HG02885 (cell line): ENCODE data around the gene WDR88.

ENCODE experiments used
- ATAC-seq: cut with Tn5 transposase; IDR thresholded peaks from one replicate; pipeline ENCODE4 v1.9.1; 2021; ENCODE audit warnings: mild to moderate bottlenecking; ENCODE audit not compliant: unreplicated experiment, poor library complexity

Gene WDR88, protein sequence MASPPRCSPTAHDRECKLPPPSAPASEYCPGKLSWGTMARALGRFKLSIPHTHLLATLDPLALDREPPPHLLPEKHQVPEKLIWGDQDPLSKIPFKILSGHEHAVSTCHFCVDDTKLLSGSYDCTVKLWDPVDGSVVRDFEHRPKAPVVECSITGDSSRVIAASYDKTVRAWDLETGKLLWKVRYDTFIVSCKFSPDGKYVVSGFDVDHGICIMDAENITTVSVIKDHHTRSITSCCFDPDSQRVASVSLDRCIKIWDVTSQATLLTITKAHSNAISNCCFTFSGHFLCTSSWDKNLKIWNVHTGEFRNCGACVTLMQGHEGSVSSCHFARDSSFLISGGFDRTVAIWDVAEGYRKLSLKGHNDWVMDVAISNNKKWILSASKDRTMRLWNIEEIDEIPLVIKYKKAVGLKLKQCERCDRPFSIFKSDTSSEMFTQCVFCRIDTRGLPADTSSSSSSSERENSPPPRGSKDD

DNA sequence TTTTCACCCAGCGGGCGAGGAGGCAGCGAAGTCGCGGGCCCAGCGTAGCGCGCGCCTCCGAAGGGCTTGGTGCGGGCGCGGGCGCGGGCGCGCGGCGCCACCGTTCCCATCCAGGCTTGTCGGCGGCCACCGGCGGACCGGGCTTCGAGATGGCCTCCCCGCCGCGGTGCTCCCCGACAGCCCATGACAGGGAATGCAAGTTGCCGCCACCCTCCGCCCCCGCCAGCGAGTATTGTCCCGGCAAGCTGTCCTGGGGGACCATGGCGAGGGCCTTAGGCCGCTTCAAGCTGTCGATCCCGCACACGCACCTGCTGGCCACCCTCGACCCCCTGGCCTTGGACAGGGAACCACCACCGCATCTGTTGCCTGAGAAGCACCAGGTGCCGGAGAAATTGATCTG lies at the start of gene WDR88:
Gene WDR88 (plus strand): TSS at position 94 of the 400 bp plus-strand sequence. CDS start 56 bp downstream, at position 150.
- ATAC-seq = no peak

DNA sequence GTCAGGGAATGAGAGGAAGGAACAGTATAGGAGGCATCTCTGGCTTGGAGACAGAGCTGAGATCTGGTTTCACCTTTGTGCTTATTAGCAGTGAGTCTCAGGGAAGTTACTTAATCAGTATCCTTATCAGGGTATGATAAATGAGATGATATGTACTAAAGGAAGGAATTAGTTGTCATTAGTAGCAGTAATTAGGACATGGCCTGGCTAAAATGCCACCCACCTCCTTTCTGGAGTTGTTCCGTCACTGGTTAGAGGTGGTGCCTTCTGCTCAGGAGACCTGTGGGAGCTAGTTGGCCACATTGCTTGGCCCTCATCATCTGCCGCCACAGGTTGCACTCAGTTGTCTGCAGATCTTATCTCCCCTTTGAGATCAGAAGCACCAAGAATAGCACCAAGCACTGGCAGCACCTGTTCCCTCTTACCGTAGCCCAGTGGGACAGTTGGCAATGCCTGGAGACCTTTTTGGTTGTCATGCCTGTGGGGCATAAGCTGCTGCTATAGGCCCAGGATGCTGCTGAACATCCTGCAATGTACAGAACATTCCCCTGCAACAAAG lies 46.3 kb upstream of the WDR88 start:
- ATAC-seq = no peak

DNA sequence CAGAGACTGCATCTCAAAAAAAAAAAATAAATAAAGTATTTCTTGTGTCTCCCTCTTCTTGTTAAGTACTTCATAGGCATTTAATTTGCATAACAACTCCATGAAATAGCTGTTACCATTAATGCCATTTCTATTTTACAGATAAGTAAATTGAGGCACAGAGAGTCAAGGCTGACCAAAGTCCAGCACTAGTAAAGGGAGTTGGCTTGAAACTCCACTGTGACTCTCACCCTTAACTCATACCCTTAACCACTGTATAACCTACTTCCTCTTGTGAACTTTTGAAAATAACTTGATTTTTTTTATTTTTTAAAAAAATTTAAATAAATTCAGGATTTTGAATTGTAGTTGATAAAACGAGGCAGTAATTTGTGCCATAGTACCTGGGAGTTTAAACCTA lies 45.0 kb upstream of the WDR88 start:
- ATAC-seq = no peak

DNA sequence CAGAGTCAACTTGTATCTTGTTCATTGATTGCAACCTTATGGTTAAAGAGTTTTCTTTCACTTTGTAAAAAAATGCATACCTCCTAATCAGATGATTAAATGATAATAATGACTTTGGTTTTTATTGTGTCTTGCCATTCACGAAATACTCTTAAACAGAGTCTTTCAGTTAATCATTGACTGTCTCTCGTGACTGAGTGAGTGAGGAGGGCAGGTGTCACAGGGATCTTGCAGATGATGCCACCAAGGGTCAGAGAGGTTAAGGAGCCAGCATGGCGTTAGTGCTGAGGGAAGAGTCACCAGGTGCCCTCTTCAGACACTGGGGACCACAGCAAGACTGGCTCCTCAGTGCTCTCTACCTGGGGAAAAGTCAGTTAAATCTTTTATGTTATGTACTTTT lies 42.9 kb upstream of the WDR88 start:
- no peak for ATAC-seq

DNA sequence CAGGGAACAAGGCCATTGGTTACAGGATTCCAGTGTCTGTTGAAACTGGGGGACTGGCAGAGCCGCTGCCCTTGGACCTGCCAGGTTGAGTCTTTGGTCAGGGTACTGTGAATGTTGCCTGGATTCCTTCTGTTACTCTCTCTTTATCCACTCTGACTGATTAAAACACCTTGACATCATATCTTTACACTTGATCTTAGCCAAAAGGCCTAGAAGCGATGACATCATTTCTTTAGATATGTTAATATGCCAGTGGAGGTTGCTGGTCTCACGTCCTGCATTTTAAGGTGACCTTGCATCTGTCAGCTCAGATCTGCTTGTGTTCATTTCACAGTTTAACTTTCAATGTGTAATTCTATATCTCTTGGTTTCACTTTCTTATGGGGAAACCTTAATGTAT lies 41.7 kb upstream of the WDR88 start:
- no peak for ATAC-seq

DNA sequence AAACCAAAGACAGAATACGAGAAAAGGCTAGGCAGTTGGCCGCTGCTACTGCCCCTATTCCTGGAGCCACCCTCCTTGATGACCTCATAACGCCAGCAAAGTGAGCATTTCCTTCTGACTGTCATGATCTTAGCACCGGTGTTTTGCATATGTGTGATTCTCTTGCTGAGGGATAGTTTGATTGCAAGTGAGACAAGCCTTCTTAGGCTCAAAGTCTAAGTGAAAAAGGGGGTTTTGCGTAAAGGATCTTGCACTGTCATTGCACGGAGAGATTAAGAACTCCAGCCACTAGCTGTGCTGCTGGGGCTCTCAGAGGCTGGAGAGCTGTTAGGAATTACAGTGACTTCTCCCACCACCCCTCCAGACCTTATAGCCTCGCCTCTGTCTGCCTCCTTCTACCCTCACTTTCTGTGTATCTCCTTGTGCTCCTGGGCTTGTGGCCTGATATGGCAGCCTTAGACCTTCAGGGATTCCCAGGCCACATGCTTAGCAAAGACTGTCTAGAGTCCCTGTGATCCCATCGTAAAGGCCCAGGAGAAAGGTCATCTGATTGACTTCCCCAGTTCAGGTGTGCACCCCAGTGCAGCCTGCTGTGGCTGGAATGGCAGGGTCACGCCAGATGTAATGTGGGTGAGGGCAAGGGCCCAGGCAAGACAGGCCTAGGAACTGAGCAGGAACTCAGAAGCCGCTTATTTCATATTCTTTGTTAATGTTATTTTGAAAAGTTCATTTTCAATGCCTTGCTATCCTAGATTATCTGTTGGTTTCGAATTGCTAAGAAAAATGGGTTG lies 38.3 kb upstream of the WDR88 start:
- no peak for ATAC-seq

DNA sequence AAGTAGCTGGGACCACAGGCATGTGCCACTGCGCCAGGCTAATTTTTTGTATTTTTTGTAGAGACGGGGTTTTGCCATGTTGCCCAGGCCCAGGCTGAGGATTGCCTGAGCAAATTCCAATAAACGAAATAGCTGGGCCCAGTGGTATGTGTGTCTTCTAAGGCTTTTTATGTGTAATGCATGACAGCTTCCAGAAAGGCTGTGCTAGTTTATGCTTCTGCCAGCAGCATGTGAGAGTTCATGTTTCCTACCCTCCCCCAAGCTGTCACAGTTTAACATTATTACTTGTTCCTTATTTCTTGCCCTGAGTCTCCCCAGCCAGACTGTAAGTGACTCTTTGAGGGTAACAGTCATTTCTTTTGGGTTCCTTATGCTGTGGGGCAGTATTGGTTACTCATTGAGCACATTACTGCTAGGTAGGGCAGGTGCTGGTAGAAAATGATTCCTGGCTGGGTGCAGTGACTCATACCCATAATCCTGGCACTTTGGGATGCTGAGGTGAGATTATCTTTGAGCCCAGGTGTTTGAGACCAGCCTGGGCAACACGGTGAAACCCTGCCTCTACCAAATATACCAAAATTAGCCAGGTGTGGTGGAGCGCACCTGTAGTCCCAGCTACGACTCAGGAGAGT lies 37.4 kb upstream of the WDR88 start:
- ATAC-seq = no peak

DNA sequence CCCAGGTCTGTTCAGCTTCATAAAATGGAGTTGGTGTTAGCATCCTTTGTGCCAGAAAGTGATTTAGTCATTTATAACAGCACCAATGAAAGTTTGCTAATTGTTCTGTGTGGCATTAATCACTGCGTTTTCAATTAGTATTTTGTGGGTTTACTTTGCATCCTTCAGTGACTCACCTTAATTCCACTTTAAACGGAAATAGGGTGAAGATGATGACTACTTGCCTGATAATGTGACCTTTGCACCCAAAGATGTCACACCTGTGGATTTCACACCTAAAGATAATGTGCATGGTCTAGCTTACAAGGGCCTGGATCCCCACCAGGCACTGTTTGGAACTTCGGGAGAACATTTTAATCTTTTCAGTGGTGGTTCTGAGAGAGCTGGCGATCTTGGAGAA lies 35.9 kb upstream of the WDR88 start:
- ATAC-seq = no peak

DNA sequence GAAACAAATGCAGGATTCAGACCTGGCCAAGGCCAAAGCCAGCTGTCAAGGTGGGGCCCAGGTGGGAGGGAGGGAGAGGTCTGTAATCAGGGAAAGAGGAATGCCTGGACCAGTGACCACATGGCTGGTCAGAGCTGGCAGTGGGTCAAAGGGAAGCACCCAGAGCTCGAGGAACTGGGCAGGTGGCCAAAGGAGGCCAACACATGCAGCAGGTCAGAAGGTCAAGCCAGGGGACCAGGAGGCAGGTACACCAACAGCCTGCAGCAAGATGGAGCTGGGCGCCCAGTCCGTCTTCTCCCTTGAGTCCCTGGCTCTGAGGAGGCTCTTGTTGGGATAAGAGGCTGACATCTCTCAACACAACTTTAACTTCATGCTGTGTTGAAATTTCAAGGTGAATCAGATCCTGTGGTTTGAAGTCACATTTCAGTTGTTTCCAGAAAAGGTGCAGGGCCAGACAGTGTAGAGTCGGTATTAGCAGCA lies 33.8 kb upstream of the WDR88 start:
- no peak for ATAC-seq

DNA sequence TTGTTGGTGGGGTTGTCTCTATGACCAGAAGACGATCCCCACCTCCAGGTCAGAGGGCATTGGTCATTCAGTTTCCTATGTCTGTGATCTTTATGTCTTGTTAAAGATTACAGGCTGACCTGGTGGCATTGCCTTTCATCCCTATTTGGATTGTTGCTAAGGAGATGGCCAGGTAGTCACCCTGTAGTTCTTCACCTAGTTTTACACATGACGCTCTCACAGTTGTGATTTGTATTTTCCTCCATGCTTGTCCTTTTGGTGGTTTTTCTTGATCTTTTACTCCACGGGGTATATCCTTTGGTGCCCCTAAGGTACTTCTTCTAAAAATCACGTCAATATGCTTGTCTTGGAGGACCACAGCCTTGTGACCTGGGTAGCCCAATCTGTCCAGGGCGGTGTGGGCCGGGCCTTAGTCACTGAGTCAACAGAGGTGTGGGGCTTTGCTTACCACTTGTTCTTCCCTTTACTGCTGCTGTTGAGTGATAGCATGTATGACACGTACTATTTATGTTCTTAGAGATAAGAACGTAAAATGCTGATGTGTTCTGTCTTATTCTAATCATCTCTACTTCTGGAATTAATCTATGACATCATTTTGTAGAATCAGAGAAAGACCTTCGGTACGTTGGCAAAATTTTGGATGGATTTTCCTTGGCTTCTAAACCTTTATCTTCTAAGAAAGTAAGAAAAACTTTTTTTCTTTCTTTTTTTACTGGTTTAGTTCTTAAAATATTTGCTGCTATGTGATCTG lies 30.8 kb upstream of the WDR88 start:
- ATAC-seq = no peak

DNA sequence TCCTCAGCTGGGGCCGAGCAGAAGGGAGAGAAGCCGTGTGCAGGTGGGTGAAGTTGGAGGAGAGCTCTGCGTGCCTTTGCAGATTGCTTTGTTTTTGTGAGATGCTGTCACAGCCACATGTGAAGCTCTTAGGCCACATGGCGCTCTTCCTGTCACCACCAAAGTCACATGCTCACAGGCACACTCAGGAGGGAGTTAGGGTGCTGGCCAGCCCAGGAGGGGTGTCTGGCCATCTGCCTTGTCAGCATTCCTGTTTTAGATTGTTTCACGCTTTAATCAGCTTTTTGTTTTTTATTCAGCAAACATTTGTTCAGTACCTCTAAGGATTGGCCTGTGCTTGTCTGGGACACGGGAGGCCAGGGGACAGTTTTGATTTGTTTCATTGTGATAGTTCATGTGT lies 29.0 kb upstream of the WDR88 start:
- no peak for ATAC-seq

DNA sequence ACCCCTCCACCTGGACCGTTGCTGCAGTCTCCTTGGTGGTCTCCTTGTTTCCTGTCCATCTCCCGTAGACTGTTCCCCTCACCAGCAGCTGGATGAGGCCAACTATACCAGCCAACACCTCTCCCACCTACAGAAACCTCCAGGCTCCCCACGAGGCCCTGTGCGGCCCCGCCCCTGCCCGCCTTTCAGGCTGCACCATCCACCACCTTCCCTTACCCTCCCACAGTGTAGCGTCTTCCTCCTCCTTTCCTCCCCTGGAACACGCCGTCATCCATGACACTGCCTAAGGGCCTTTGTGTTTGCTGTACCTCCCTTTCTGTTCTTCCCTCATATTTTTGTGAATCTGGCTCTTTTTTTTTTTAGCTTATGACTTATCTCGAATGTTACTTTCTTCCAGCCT lies 23.8 kb upstream of the WDR88 start:
- no peak for ATAC-seq

DNA sequence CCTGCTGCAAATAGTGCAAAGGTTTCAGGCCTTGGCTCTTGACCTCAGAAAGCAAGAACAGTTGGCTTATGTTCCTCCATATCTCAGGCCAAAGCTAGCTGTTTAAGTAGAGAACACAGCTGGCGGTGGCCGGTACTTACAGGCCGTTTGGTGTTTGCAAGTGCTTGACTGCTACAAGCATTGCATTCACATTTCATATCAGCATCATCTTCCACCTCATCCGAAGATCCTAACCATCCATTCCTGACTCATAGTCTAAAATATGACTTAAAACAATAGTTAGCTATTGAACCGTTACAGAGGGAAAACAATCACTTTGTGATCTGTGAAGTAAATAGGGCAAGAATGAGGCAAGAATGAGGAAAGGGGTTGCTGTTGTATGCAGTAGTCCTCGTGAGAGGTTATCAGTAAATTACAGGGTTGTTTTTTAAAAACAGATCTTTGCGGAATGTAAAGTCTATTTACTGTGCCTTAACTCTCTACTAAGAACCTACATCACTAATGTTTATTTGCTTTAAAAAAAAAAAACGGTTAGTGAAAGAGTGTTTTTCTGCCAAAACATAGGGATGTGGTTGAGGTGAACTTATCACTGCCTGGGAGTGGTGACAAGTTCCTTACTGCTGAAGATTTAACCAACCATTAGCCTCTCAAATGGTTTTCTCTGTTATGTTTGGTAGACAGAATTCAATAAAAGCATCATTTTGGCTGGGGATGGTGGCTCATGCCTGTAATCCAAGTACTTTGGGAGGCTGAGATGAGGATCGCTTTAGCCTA lies 21.6 kb upstream of the WDR88 start:
- no peak for ATAC-seq

DNA sequence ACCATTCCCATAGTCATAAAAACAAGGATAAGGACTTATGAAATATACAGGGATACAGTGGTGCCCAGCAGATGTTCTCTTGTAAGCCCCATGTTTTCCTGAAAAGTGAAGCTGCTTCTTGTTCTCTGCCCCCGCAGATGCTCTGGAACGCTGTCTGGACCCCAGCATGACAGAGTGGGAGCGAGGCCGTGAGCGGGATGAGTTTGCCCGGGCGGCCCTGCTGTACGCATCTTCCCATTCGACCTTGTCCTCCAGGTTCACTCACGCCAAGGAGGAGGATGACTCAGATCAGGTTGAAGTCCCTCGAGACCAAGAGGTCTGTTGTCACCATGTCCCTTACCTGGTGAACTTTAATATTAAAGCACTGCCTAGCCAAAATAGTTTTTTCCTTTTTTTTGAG lies 20.3 kb upstream of the WDR88 start:
- no peak for ATAC-seq

DNA sequence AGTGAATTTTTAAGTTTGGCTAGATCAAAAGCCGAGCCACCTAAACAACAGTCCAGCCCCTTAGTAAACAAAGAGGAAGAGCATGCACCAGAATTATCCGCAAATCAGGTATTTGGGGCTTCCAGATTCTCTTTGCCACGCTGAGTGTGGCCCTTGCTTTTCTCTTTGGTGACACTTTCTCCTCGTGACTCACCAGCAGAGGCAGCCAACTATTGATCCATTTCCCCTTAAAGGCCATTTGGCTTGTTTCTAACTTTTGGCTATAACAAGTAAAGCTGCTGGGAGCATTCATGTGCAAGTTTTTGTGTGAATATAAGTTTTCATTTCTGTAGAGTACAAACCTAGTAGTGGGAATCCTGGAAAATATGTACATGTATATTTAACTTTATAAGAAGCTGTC lies 17.6 kb upstream of the WDR88 start:
- ATAC-seq = no peak

DNA sequence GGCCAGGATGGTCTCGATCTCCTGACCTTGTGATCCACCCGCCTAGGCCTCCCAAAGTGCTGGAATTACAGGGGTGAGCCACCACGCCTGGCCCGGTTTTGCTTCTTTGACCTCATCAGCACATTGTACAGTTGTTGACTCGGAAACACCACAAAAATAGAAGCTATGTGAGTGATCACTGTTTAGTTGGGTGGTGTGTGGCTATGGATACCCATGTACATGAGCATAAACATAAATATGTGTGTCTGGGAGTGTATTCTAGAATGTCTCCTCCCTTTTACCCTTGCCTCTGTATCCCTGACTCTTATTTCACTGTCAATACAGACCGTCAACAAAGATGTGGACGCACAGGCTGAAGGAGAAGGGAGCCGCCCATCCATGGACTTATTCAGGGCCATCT lies 14.4 kb upstream of the WDR88 start:
- no peak for ATAC-seq

DNA sequence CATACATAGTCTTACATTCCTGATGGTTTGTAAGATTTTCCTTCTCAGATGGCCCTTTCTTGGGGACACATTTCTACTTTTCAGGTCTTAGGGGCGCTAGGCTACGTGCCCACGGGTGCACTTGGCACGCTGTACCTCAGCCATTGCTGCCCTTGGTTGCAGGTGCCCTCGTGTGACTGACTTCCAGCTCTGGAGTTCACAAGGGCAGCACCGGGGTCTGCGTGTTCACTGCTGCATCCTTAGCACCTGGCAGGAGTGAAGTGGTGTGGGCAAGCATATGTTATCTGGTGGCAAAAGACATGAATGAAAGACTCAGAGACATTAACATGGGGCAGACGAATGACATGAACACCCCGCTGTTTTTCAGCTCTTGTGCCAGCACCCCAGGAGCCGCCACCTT lies 13.3 kb upstream of the WDR88 start:
- no peak for ATAC-seq

DNA sequence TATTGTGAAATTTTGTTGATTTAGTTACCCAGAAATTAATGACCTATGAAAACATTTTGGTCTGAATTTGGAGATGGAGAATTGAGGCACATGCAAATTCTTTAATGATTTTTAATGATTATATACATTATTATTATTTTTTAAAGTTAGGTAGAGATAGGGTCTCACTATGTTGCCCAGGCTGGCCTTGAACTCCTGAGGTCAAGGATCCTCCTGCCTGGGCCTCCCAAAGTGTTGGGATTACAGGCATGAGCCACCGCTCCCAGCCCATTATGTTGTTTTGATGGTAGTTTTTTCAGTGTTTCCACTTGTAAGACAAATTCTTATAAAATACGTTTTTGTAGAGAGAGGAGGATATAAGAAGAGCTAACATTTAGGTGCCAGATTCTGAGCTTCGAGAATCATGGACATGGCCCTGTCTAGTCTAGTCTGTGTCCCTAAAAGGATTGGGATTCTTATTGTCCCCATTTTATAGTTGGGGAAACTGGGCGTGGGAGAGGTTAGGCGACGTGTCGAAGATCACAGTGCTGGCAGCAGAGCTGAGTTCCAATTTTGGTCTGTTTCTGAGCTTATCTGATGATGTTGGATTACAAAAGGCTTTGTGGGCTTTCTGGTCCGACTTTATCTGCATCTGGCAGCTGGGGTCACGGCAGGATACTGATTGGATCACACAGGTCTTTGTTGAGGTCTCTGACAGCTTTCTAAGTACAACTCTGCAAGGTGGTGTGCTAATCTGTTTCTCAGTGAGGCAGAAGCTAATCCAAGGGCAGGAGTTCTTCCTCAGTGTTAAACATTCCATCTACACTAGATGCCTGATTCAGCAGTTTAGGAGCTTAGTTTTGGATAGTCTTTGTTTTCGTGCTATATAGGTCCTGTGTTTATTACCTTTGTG lies 7.5 kb upstream of the WDR88 start:
- ATAC-seq = no peak
